ENCODE data around the gene ANKRD23.

DNA sequence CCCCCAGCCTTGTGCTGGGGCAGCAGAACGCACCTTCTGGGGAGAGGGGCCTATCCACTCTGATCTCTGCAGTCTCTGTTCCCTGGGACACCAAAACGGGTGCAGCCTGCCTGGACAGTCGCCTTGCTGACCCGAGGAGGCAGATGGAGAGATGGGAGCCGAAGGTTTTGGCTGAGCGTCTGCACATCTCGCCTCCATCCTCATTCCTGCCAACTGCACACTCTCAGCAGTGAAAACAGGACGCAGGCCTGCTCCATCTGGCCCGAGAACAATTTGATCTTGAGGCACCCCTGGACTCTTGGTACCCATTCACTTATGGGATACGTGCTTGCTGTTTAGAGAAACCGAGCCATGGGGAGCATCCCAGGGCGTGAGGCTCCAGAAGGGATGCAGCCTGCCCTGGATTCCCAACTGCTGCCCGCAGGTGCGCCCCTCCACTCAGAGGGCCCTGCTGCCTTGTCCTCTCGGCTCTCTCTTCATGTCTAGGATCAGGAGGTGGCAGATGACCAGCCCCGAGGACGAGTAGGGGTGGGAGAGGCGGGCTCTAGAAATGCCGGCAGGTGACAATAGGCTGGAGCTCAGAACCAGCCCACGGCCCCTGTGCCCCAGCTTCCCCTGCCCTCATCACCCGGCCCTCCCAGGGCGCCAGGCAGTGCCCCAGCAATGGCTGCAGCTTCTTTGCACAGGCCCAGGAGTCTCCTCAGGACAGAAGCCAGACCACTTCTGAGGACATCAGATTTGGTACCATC lies 35.1 kb upstream of the ANKRD23 start:
- TF ChIP-seq RAD21 (conservative IDR thresholded peaks at IDR 0.05): no peak
- no peak for TF ChIP-seq CTCF (IDR thresholded peaks at IDR 0.05; ENCODE audit: poor library complexity, severe bottlenecking)
- no peak for TF ChIP-seq EZH2 (IDR thresholded peaks at IDR 0.05; ENCODE audit: borderline replicate concordance, insufficient read depth, low read length, poor library complexity, severe bottlenecking)
- TF ChIP-seq EP300 (conservative IDR thresholded peaks at IDR 0.05; ENCODE audit: poor library complexity, severe bottlenecking): no peak
- no peak for TF ChIP-seq POLR2AphosphoS5 (IDR thresholded peaks at IDR 0.05)
